ENCODE results near the gene R3HDM1.

Gene R3HDM1

GRCh38 chr2:135633582-135633981 is 102.3 kb downstream of the R3HDM1 start:
- Histone ChIP-seq H3K27ac (ENCODE audit: low read depth, low read length) (no peak overlapping the region), H4K8ac (ENCODE audit: low read depth, low read length) (no peak overlapping the region), H3K79me1 (ENCODE audit: low read length) (no peaks in the 10 kb centered on the region), H3K79me2 (ENCODE audit: control insufficient read depth, insufficient read depth, low read length, poor library complexity) (no peaks in the 10 kb centered on the region), H3K27me3 (ENCODE audit: insufficient read depth, low read length) (no peaks in the 10 kb centered on the region), H2BK5ac (ENCODE audit: low read depth, low read length, poor library complexity) (no peak overlapping the region), H3K4me3 (ENCODE audit: low read depth, low read length) (no peak overlapping the region), H2BK120ac (ENCODE audit: insufficient read depth, low read length, poor library complexity) (no peak overlapping the region), H3K9ac (ENCODE audit: low read length) (no peak overlapping the region), H4K91ac (ENCODE audit: low read depth, low read length) (no peak overlapping the region), H3K36me3 (ENCODE audit: control insufficient read depth in 1 of 2, insufficient read depth in 2 of 2, low read length in 2 of 2) (peaks cover 2% of the 10 kb centered on the region in 2 experiments), H2AK5ac (ENCODE audit: low read length) (no peak overlapping the region), H3K9me3 (ENCODE audit: insufficient read depth, low read depth, low read length) (no peaks in the 10 kb centered on the region), H3K23ac (ENCODE audit: low read length) (no peak overlapping the region), H3K4me2 (ENCODE audit: low read length) (no peak overlapping the region), H2AFZ (ENCODE audit: insufficient read depth, low read length, poor library complexity) (no peak overlapping the region), H3K4me1 (ENCODE audit: control insufficient read depth in 1 of 2, insufficient read depth in 2 of 2, low read length in 2 of 2) (no peaks in the 10 kb centered on the region), H2BK12ac (ENCODE audit: low read length) (no peak overlapping the region), H3K14ac (ENCODE audit: low read length) (no peak overlapping the region), H3K4ac (ENCODE audit: low read depth, low read length) (no peak overlapping the region), H3K18ac (ENCODE audit: low read length) (no peak overlapping the region), H4K12ac (ENCODE audit: low read depth, low read length) (no peak overlapping the region)
- WGBS (ENCODE audit: extremely low coverage, insufficient coverage, insufficient read length) = no CpG with 5 or more reads among the region's 4 CpGs
- DNase-seq = no peak

- no CpG with 5 or more reads among the region's 6 CpGs for WGBS (ENCODE audit: extremely low coverage, insufficient coverage, insufficient read length)
Observed at GRCh38 chr2:135635212-135635835, 104.0 kb downstream of the R3HDM1 start.

GRCh38 chr2:135636982-135637381 is 105.7 kb downstream of the R3HDM1 start:
- H3K4ac ChIP-seq (ENCODE audit: low read depth, low read length) = no peak overlapping the region
- WGBS (ENCODE audit: extremely low coverage, insufficient coverage, insufficient read length) = no CpG with 5 or more reads among the region's 1 CpG
- no peak overlapping the region for H3K4me2 ChIP-seq (ENCODE audit: low read length)
- H3K9me3 ChIP-seq (ENCODE audit: insufficient read depth, low read depth, low read length) = no peaks in the 10 kb centered on the region
- H4K8ac ChIP-seq (ENCODE audit: low read depth, low read length) = no peak overlapping the region
- H2AK5ac ChIP-seq (ENCODE audit: low read length) = no peak overlapping the region
- no peak overlapping the region for H2BK5ac ChIP-seq (ENCODE audit: low read depth, low read length, poor library complexity)
- no peak overlapping the region for H2BK12ac ChIP-seq (ENCODE audit: low read length)
- H3K9ac ChIP-seq (ENCODE audit: low read length) = no peak overlapping the region
- no peak overlapping the region for H3K14ac ChIP-seq (ENCODE audit: low read length)
- no peak overlapping the region for H4K91ac ChIP-seq (ENCODE audit: low read depth, low read length)
- no peak for DNase-seq
- H3K36me3 ChIP-seq (ENCODE audit: control insufficient read depth in 1 of 2, insufficient read depth in 2 of 2, low read length in 2 of 2) = peaks cover 2% of the 10 kb centered on the region in 2 experiments
- H2AFZ ChIP-seq (ENCODE audit: insufficient read depth, low read length, poor library complexity) = no peak overlapping the region
- no peak overlapping the region for H2BK120ac ChIP-seq (ENCODE audit: insufficient read depth, low read length, poor library complexity)
- no peaks in the 10 kb centered on the region for H3K79me2 ChIP-seq (ENCODE audit: control insufficient read depth, insufficient read depth, low read length, poor library complexity)
- H4K12ac ChIP-seq (ENCODE audit: low read depth, low read length) = no peak overlapping the region
- no peak overlapping the region for H3K27ac ChIP-seq (ENCODE audit: low read depth, low read length)
- H3K4me1 ChIP-seq (ENCODE audit: control insufficient read depth in 1 of 2, insufficient read depth in 2 of 2, low read length in 2 of 2) = no peaks in the 10 kb centered on the region
- H3K79me1 ChIP-seq (ENCODE audit: low read length) = no peaks in the 10 kb centered on the region
- no peak overlapping the region for H3K4me3 ChIP-seq (ENCODE audit: low read depth, low read length)
- H3K27me3 ChIP-seq (ENCODE audit: insufficient read depth, low read length) = no peaks in the 10 kb centered on the region
- no peak overlapping the region for H3K23ac ChIP-seq (ENCODE audit: low read length)
- no peak overlapping the region for H3K18ac ChIP-seq (ENCODE audit: low read length)

More at GRCh38 chr2:135635212-135635835, 104.0 kb downstream of the R3HDM1 start:
- Histone ChIP-seq H2BK12ac (ENCODE audit: low read length) (no peak overlapping the region), H3K4me1 (ENCODE audit: control insufficient read depth in 1 of 2, insufficient read depth in 2 of 2, low read length in 2 of 2) (no peaks in the 10 kb centered on the region), H3K14ac (ENCODE audit: low read length) (no peak overlapping the region), H3K27me3 (ENCODE audit: insufficient read depth, low read length) (no peaks in the 10 kb centered on the region), H3K4me2 (ENCODE audit: low read length) (no peak overlapping the region), H2BK120ac (ENCODE audit: insufficient read depth, low read length, poor library complexity) (no peak overlapping the region), H3K4ac (ENCODE audit: low read depth, low read length) (no peak overlapping the region), H4K91ac (ENCODE audit: low read depth, low read length) (no peak overlapping the region), H3K18ac (ENCODE audit: low read length) (no peak overlapping the region), H3K79me2 (ENCODE audit: control insufficient read depth, insufficient read depth, low read length, poor library complexity) (no peaks in the 10 kb centered on the region), H4K12ac (ENCODE audit: low read depth, low read length) (no peak overlapping the region), H2AK5ac (ENCODE audit: low read length) (no peak overlapping the region), H3K23ac (ENCODE audit: low read length) (no peak overlapping the region), H3K9ac (ENCODE audit: low read length) (no peak overlapping the region), H3K36me3 (ENCODE audit: control insufficient read depth in 1 of 2, insufficient read depth in 2 of 2, low read length in 2 of 2) (peaks cover 2% of the 10 kb centered on the region in 2 experiments), H3K4me3 (ENCODE audit: low read depth, low read length) (no peak overlapping the region), H2AFZ (ENCODE audit: insufficient read depth, low read length, poor library complexity) (no peak overlapping the region), H3K27ac (ENCODE audit: low read depth, low read length) (no peak overlapping the region), H2BK5ac (ENCODE audit: low read depth, low read length, poor library complexity) (no peak overlapping the region), H3K79me1 (ENCODE audit: low read length) (no peaks in the 10 kb centered on the region), H3K9me3 (ENCODE audit: insufficient read depth, low read depth, low read length) (no peaks in the 10 kb centered on the region), H4K8ac (ENCODE audit: low read depth, low read length) (no peak overlapping the region)
- DNase-seq = no peak

- Histone ChIP-seq H3K79me1 (ENCODE audit: low read length) (no peaks in the 10 kb centered on the region), H2AFZ (ENCODE audit: insufficient read depth, low read length, poor library complexity) (no peak overlapping the region), H3K4me1 (ENCODE audit: control insufficient read depth in 1 of 2, insufficient read depth in 2 of 2, low read length in 2 of 2) (no peaks in the 10 kb centered on the region), H3K23ac (ENCODE audit: low read length) (no peak overlapping the region), H3K27me3 (ENCODE audit: insufficient read depth, low read length) (no peaks in the 10 kb centered on the region), H4K12ac (ENCODE audit: low read depth, low read length) (no peak overlapping the region), H3K14ac (ENCODE audit: low read length) (no peak overlapping the region), H3K9me3 (ENCODE audit: insufficient read depth, low read depth, low read length) (no peaks in the 10 kb centered on the region), H3K9ac (ENCODE audit: low read length) (no peak overlapping the region), H2AK5ac (ENCODE audit: low read length) (no peak overlapping the region), H3K4me2 (ENCODE audit: low read length) (no peak overlapping the region), H3K27ac (ENCODE audit: low read depth, low read length) (no peak overlapping the region), H3K4ac (ENCODE audit: low read depth, low read length) (no peak overlapping the region), H3K36me3 (ENCODE audit: control insufficient read depth in 1 of 2, insufficient read depth in 2 of 2, low read length in 2 of 2) (peaks cover 2% of the 10 kb centered on the region in 2 experiments), H3K18ac (ENCODE audit: low read length) (no peak overlapping the region), H4K8ac (ENCODE audit: low read depth, low read length) (no peak overlapping the region), H2BK120ac (ENCODE audit: insufficient read depth, low read length, poor library complexity) (no peak overlapping the region), H2BK5ac (ENCODE audit: low read depth, low read length, poor library complexity) (no peak overlapping the region), H2BK12ac (ENCODE audit: low read length) (no peak overlapping the region), H3K79me2 (ENCODE audit: control insufficient read depth, insufficient read depth, low read length, poor library complexity) (no peaks in the 10 kb centered on the region), H3K4me3 (ENCODE audit: low read depth, low read length) (no peak overlapping the region), H4K91ac (ENCODE audit: low read depth, low read length) (no peak overlapping the region)
- WGBS (ENCODE audit: extremely low coverage, insufficient coverage, insufficient read length) = no CpG with 5 or more reads among the region's 4 CpGs
- DNase-seq = no peak
Observed at GRCh38 chr2:135637456-135638087, 106.3 kb downstream of the R3HDM1 start.

All from trophoblast cell (in vitro differentiated cells and primary cell).